ENCODE measurements around the gene ICE1.
"Not testable (repeated sequence)": the region's sequence is repeated elsewhere in the genome, so short reads cannot be mapped to it uniquely, and the experiment has no call there.

ICE1 gene

GRCh38 chr5:5390121-5390869 is 32.2 kb upstream of the ICE1 start:
- H3K27me3 ChIP-seq (ENCODE audit: insufficient read depth, poor library complexity, severe bottlenecking); H3K27ac ChIP-seq (replicated peaks); H3K4me3 ChIP-seq (replicated peaks; ENCODE audit: insufficient read depth, low read length); DNase-seq (ENCODE audit: low read depth in 1 of 2, low spot score in 1 of 2): not testable (repeated sequence)

GRCh38 chr5:5392504-5392903 is 30.0 kb upstream of the ICE1 start:
- not testable (repeated sequence) for H3K27me3 ChIP-seq (ENCODE audit: insufficient read depth, poor library complexity, severe bottlenecking); H3K27ac ChIP-seq (replicated peaks); H3K4me3 ChIP-seq (replicated peaks; ENCODE audit: insufficient read depth, low read length); DNase-seq (ENCODE audit: low read depth in 1 of 2, low spot score in 1 of 2)

- peak in 1 of 2 experiments; percentile 21 for DNase-seq (ENCODE audit: low read depth in 1 of 2, low spot score in 1 of 2)
- H3K27me3 ChIP-seq (ENCODE audit: insufficient read depth, poor library complexity, severe bottlenecking); H3K4me3 ChIP-seq (replicated peaks; ENCODE audit: insufficient read depth, low read length); H3K27ac ChIP-seq (replicated peaks): not testable (repeated sequence)
Measured at GRCh38 chr5:5394384-5394986, 28.0 kb upstream of the ICE1 start.

- H3K4me3 ChIP-seq (replicated peaks; ENCODE audit: insufficient read depth, low read length); H3K27me3 ChIP-seq (ENCODE audit: insufficient read depth, poor library complexity, severe bottlenecking); H3K27ac ChIP-seq (replicated peaks); DNase-seq (ENCODE audit: low read depth in 1 of 2, low spot score in 1 of 2): not testable (repeated sequence)
Measured at GRCh38 chr5:5395093-5395492, 27.4 kb upstream of the ICE1 start.

GRCh38 chr5:5398071-5398470 is 24.4 kb upstream of the ICE1 start:
- no peak overlapping the region for H3K4me3 ChIP-seq (replicated peaks; ENCODE audit: insufficient read depth, low read length)
- TF ChIP-seq GABPA (IDR thresholded peaks at IDR 0.05; ENCODE audit: low read depth), result no peak
- no peak for TF ChIP-seq REST (IDR thresholded peaks at IDR 0.05; ENCODE audit: insufficient replicate concordance, low read depth)
- TF ChIP-seq POLR2AphosphoS5 (IDR thresholded peaks at IDR 0.05; ENCODE audit: low read depth), result no peak
- TF ChIP-seq SPI1 (IDR thresholded peaks at IDR 0.05; ENCODE audit: borderline replicate concordance, low read depth), result no peak
- no peak for TF ChIP-seq CTCF (IDR thresholded peaks at IDR 0.05; ENCODE audit: insufficient read depth, low read length)
- no peaks in the 10 kb centered on the region for H3K27me3 ChIP-seq (ENCODE audit: insufficient read depth, poor library complexity, severe bottlenecking)
- no peak overlapping the region for H3K27ac ChIP-seq (replicated peaks)
- no peak for DNase-seq (ENCODE audit: low read depth in 1 of 2, low spot score in 1 of 2)

GRCh38 chr5:5401095-5401494 is 21.4 kb upstream of the ICE1 start:
- Histone ChIP-seq H3K27ac (replicated peaks) (no peak overlapping the region), H3K4me3 (replicated peaks; ENCODE audit: insufficient read depth, low read length) (no peak overlapping the region), H3K27me3 (ENCODE audit: insufficient read depth, poor library complexity, severe bottlenecking) (no peaks in the 10 kb centered on the region)
- TF ChIP-seq POLR2AphosphoS5 (IDR thresholded peaks at IDR 0.05; ENCODE audit: low read depth), result no peak
- no peak for DNase-seq (ENCODE audit: low read depth in 1 of 2, low spot score in 1 of 2)

- DNase-seq (ENCODE audit: low read depth in 1 of 2, low spot score in 1 of 2), result no peak
- TF ChIP-seq POLR2AphosphoS5 (IDR thresholded peaks at IDR 0.05; ENCODE audit: low read depth) (no peak), SPI1 (IDR thresholded peaks at IDR 0.05; ENCODE audit: borderline replicate concordance, low read depth) (no peak), REST (IDR thresholded peaks at IDR 0.05; ENCODE audit: insufficient replicate concordance, low read depth) (no peak), CTCF (IDR thresholded peaks at IDR 0.05; ENCODE audit: insufficient read depth, low read length) (no peak), GABPA (IDR thresholded peaks at IDR 0.05; ENCODE audit: low read depth) (no peak)
- Histone ChIP-seq H3K27me3 (ENCODE audit: insufficient read depth, poor library complexity, severe bottlenecking) (no peaks in the 10 kb centered on the region), H3K27ac (replicated peaks) (no peak overlapping the region), H3K4me3 (replicated peaks; ENCODE audit: insufficient read depth, low read length) (no peak overlapping the region)
Measured at GRCh38 chr5:5403741-5404140, 18.7 kb upstream of the ICE1 start.

Data from HL-60 (cell line).